ENCODE data around the gene SAMHD1.
A peak's percentile ranks its signal among the peaks of the same experiment; 100 is the strongest.
"Not testable (repeated sequence)": the region's sequence is repeated elsewhere in the genome, so short reads cannot be mapped to it uniquely, and the experiment has no call there.

SAMHD1 gene

GRCh38 chr20:36951198-36951978, at the start of gene SAMHD1:
Gene SAMHD1 (minus strand): TSS chr20:36951708. CDS start chr20:36951643, 65 bp downstream.
- peak; percentile 78 to 88 for DNase-seq

GRCh38 chr20:37000171-37000570, 48.7 kb upstream of the SAMHD1 start:
- not testable (repeated sequence) for DNase-seq

GRCh38 chr20:36998652-36999051, 47.1 kb upstream of the SAMHD1 start:
- DNase-seq: no peak

GRCh38 chr20:36997121-36997520, 45.6 kb upstream of the SAMHD1 start:
- DNase-seq: no peak

GRCh38 chr20:36994221-36994620, 42.7 kb upstream of the SAMHD1 start:
- DNase-seq: not testable (repeated sequence)

- DNase-seq: no peak
Measured at GRCh38 chr20:36992802-36993334, 41.4 kb upstream of the SAMHD1 start.

GRCh38 chr20:36991703-36992102, 40.2 kb upstream of the SAMHD1 start:
- no peak for DNase-seq

GRCh38 chr20:36989797-36990196, 38.3 kb upstream of the SAMHD1 start:
- no peak for DNase-seq

GRCh38 chr20:36988494-36988966, 37.0 kb upstream of the SAMHD1 start:
- no peak for DNase-seq

GRCh38 chr20:36984257-36984638, 32.7 kb upstream of the SAMHD1 start:
- no peak for DNase-seq

GRCh38 chr20:36975099-36975818, 23.8 kb upstream of the SAMHD1 start:
- peak; percentile 56 to 57 for DNase-seq

- no peak for DNase-seq
Measured at GRCh38 chr20:36974660-36975059, 23.2 kb upstream of the SAMHD1 start.

GRCh38 chr20:36971103-36971502, 19.6 kb upstream of the SAMHD1 start:
- DNase-seq: no peak

- peak; percentile 35 to 38 for DNase-seq
Measured at GRCh38 chr20:36969478-36970186, 18.1 kb upstream of the SAMHD1 start.

- DNase-seq: no peak
Measured at GRCh38 chr20:36969051-36969450, 17.5 kb upstream of the SAMHD1 start.

GRCh38 chr20:36967636-36968035, 16.1 kb upstream of the SAMHD1 start:
- no peak for DNase-seq

- not testable (repeated sequence) for DNase-seq
Measured at GRCh38 chr20:36966965-36967364, 15.5 kb upstream of the SAMHD1 start.

GRCh38 chr20:36962354-36962941, 10.9 kb upstream of the SAMHD1 start:
- DNase-seq: not testable (repeated sequence)

- DNase-seq: no peak
Measured at GRCh38 chr20:36959242-36959641, 7.7 kb upstream of the SAMHD1 start.

GRCh38 chr20:36957875-36958667, 6.6 kb upstream of the SAMHD1 start:
- no peak for DNase-seq

- no peak for DNase-seq
Measured at GRCh38 chr20:36956674-36957073, 5.2 kb upstream of the SAMHD1 start.

GRCh38 chr20:36956016-36956415, 4.5 kb upstream of the SAMHD1 start:
- no peak for DNase-seq

Measured in activated CD4-positive, alpha-beta T cell treated with anti-CD3 and anti-CD28 coated beads for 4 hours (primary cell).